WTC11 (cell line): Measurements from ENCODE around the gene FAU. TPM values are rescaled to one million over a fixed set of nuclear protein-coding genes. Genes with fewer than 3 reads are reported as not detected.

Experiments used
- ATAC-seq: fragments of 200-7000 bp; cut with Tn5 transposase; 2 replicates; pipeline ENCODE4 v1.10.0; 2021; ENCODE audit warnings: mild to moderate bottlenecking, moderate library complexity
- CTCF ChIA-PET: fragments of 300-600 bp; sonication (Branson Sonifier 250); formaldehyde crosslinking; loops from one replicate; lab custom pipeline; 2021; ENCODE audit warnings: antibody characterized with exemption; lab: Charles Lee
- POLR2A ChIA-PET: fragments of 350-600 bp; sonication (Branson Sonifier 250); formaldehyde crosslinking; loops from one replicate; lab custom pipeline; 2021; ENCODE audit warnings: antibody characterized with exemption; lab: Charles Lee
- DNase-seq: peaks from one replicate; pipeline ENCODE4 v3.0.0; 2021; ENCODE audit warnings: low spot score
- H3K27ac Mint-ChIP-seq: 2 replicates; pipeline ENCODE4 v1.8.0; 2021; ENCODE audit warnings: mixed read lengths
- H3K27me3 Mint-ChIP-seq: 2 replicates; pipeline ENCODE4 v1.8.0; 2021; ENCODE audit warnings: low read depth, mild to moderate bottlenecking, moderate library complexity, mixed read lengths
- H3K36me3 Mint-ChIP-seq: 2 replicates; pipeline ENCODE4 v1.8.0; 2021; ENCODE audit warnings: mixed read lengths
- H3K4me1 Mint-ChIP-seq: 2 replicates; pipeline ENCODE4 v1.8.0; 2022; ENCODE audit warnings: mixed read lengths
- H3K4me3 Mint-ChIP-seq: 2 replicates; pipeline ENCODE4 v1.8.0; 2021; ENCODE audit warnings: mild to moderate bottlenecking, moderate library complexity, mixed read lengths
- H3K9me3 Mint-ChIP-seq: 2 replicates; pipeline ENCODE4 v1.8.0; 2021; ENCODE audit warnings: mixed read lengths
- ATF6 ChIP-seq: sonication (generic); formaldehyde crosslinking; IDR thresholded peaks from 2 replicates; pipeline ENCODE4 v1.8.1; 2023; ENCODE audit warnings: mild to moderate bottlenecking, missing genetic modification reagents
- CREB1 ChIP-seq: sonication (generic); formaldehyde crosslinking; IDR thresholded peaks from 2 replicates; pipeline ENCODE4 v1.8.0; 2023; ENCODE audit warnings: mild to moderate bottlenecking, missing genetic modification reagents
- ELF4 ChIP-seq: sonication (generic); formaldehyde crosslinking; IDR thresholded peaks from 2 replicates; pipeline ENCODE4 v1.8.1; 2022; ENCODE audit warnings: low read depth, mild to moderate bottlenecking, moderate library complexity, missing genetic modification reagents
- FOXK1 ChIP-seq: sonication (generic); formaldehyde crosslinking; IDR thresholded peaks from 2 replicates; pipeline ENCODE4 v1.8.0; 2022; ENCODE audit warnings: mild to moderate bottlenecking, moderate library complexity, missing genetic modification reagents
- IRF2 ChIP-seq: sonication (generic); formaldehyde crosslinking; IDR thresholded peaks from 2 replicates; pipeline ENCODE4 v1.8.0; 2022; ENCODE audit warnings: low read depth, missing genetic modification reagents, borderline replicate concordance
- NR1H2 ChIP-seq: sonication (generic); formaldehyde crosslinking; IDR thresholded peaks from 2 replicates; pipeline ENCODE4 v1.9.0; 2021; ENCODE audit warnings: mild to moderate bottlenecking, moderate library complexity, missing genetic modification reagents
- NR2C2 ChIP-seq: sonication (generic); formaldehyde crosslinking; IDR thresholded peaks from 2 replicates; pipeline ENCODE4 v1.8.0; 2022; ENCODE audit warnings: mild to moderate bottlenecking, missing genetic modification reagents
- ZBTB21 ChIP-seq: sonication (generic); formaldehyde crosslinking; IDR thresholded peaks from 2 replicates; pipeline ENCODE4 v1.8.1; 2023; ENCODE audit warnings: mild to moderate bottlenecking, missing genetic modification reagents, borderline replicate concordance
- ZNF121 ChIP-seq: sonication (generic); formaldehyde crosslinking; IDR thresholded peaks from 2 replicates; pipeline ENCODE4 v1.8.0; 2023; ENCODE audit warnings: missing genetic modification reagents
- ZNF138 ChIP-seq: sonication (generic); formaldehyde crosslinking; conservative IDR thresholded peaks from 2 replicates; pipeline ENCODE4 v1.8.1; 2022; ENCODE audit warnings: mild to moderate bottlenecking, moderate library complexity, missing genetic modification reagents
- ZNF512 ChIP-seq: sonication (generic); formaldehyde crosslinking; IDR thresholded peaks from 2 replicates; pipeline ENCODE4 v1.8.1; 2022; ENCODE audit warnings: missing genetic modification reagents, borderline replicate concordance
- ZNF671 ChIP-seq: fragments of 250-450 bp; sonication (Bioruptor Pico); IDR thresholded peaks from 2 replicates; pipeline ENCODE4 v1.8.0; 2021; ENCODE audit warnings: mild to moderate bottlenecking
- total RNA-seq: library from RNA; stranded (reverse); gene quantifications from 3 replicates; pipeline ENCODE4 v1.2.3, GENCODE V29; 2021
- TF ChIP-seq, protein P1 (sequence below): fragments of 250-450 bp; sonication (Bioruptor Pico); conservative IDR thresholded peaks from 2 replicates; pipeline ENCODE4 v1.9.0; 2021; ENCODE audit warnings: mild to moderate bottlenecking
- TF ChIP-seq, protein P2 (sequence below): sonication (generic); formaldehyde crosslinking; IDR thresholded peaks from 2 replicates; pipeline ENCODE4 v1.8.1; 2022; ENCODE audit warnings: low read depth, mild to moderate bottlenecking, moderate library complexity, missing genetic modification reagents, borderline replicate concordance
- TF ChIP-seq, protein P3 (sequence below): sonication (generic); formaldehyde crosslinking; conservative IDR thresholded peaks from 2 replicates; pipeline ENCODE4 v1.8.1; 2022; ENCODE audit warnings: mild to moderate bottlenecking, missing genetic modification reagents
- TF ChIP-seq, protein P4 (sequence below): fragments of 250-450 bp; sonication (Bioruptor Pico); IDR thresholded peaks from 2 replicates; pipeline ENCODE4 v1.9.0; 2021; ENCODE audit warnings: mild to moderate bottlenecking
- TF ChIP-seq, protein P5 (sequence below): sonication (generic); formaldehyde crosslinking; IDR thresholded peaks from 2 replicates; pipeline ENCODE4 v1.8.0; 2023; ENCODE audit warnings: missing genetic modification reagents

The FAU gene
- total RNA-seq, 1 experiment from 2014 or later: 991 TPM

- ATAC-seq (no peak), DNase-seq (no peak)
- TF ChIP-seq ATF6 (CRISPR knock-in tag) (no peak), NR2C2 (CRISPR knock-in tag) (no peak), ZBTB21 (no peak), FOXK1 (no peak), ELF4 (CRISPR knock-in tag) (no peak), ZNF512 (CRISPR knock-in tag) (no peak), ZNF671 (CRISPR knock-in tag) (no peak), ZNF138 (CRISPR knock-in tag) (no peak), IRF2 (no peak), ZNF121 (no peak), CREB1 (CRISPR knock-in tag) (no peak), NR1H2 (CRISPR knock-in tag) (no peak)
- TF ChIP-seq, protein P1, sequence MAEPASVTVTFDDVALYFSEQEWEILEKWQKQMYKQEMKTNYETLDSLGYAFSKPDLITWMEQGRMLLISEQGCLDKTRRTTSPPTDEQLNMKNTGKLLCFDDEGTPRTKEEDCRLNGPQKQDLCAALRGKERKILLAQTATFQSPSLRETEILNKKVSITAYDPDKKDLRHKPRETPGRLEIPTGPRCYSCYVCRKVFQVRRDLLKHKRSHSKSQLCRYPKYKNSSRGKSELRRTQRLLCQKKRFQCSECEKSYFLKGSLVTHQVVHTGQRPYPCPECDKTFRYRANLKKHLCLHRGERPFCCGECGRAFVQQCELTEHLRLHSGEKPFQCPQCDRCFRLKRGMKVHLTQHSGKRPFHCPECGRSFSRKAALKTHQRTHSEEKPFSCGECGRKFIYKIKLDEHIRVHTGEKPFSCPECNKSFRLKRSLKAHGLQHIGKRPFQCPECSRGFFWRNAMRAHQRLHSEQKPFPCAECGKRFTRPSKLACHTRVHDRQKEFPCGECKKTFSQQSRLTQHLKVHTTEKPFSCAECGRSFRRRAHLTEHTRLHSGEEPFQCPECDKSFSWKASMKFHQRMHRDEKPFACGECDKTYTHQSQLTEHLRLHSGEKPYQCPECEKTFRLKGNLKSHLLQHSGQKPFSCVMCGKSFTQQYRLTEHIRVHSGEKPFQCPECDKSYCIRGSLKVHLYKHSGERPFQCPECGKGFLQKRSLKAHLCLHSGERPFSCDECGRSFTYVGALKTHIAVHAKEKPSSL (CRISPR knock-in tag): no peak
- TF ChIP-seq, protein P2, sequence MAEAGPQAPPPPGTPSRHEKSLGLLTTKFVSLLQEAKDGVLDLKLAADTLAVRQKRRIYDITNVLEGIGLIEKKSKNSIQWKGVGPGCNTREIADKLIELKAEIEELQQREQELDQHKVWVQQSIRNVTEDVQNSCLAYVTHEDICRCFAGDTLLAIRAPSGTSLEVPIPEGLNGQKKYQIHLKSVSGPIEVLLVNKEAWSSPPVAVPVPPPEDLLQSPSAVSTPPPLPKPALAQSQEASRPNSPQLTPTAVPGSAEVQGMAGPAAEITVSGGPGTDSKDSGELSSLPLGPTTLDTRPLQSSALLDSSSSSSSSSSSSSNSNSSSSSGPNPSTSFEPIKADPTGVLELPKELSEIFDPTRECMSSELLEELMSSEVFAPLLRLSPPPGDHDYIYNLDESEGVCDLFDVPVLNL (CRISPR knock-in tag): no peak
- TF ChIP-seq, protein P3, sequence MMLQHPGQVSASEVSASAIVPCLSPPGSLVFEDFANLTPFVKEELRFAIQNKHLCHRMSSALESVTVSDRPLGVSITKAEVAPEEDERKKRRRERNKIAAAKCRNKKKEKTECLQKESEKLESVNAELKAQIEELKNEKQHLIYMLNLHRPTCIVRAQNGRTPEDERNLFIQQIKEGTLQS (CRISPR knock-in tag): no peak
- TF ChIP-seq, protein P4, sequence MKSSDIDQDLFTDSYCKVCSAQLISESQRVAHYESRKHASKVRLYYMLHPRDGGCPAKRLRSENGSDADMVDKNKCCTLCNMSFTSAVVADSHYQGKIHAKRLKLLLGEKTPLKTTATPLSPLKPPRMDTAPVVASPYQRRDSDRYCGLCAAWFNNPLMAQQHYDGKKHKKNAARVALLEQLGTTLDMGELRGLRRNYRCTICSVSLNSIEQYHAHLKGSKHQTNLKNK (CRISPR knock-in tag): no peak
- TF ChIP-seq, protein P5, sequence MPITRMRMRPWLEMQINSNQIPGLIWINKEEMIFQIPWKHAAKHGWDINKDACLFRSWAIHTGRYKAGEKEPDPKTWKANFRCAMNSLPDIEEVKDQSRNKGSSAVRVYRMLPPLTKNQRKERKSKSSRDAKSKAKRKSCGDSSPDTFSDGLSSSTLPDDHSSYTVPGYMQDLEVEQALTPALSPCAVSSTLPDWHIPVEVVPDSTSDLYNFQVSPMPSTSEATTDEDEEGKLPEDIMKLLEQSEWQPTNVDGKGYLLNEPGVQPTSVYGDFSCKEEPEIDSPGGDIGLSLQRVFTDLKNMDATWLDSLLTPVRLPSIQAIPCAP (CRISPR knock-in tag): no peak
- H3K9me3 Mint-ChIP-seq: no peaks in the 10 kb centered on the region
- H3K4me1 Mint-ChIP-seq: peaks cover 17% of the 10 kb centered on the region
- H3K27me3 Mint-ChIP-seq: no peaks in the 10 kb centered on the region
- ChIA-PET POLR2A (interaction anchor here (0.5 to 2.1 kb wide), 3 partner anchors 13 to 88 kb away, joined by 3 to 9 read pairs (median 6); partner anchors contain the start of genes FAU, MRPL49 and VPS51), CTCF (interaction anchor here (0.5 to 4.8 kb wide), 38 partner anchors 11 to 701 kb away, joined by 3 to 104 read pairs (median 6); partner anchors contain the start of genes ARL2, BATF2, CAPN1 and CDCA5)
- H3K36me3 Mint-ChIP-seq: peaks cover 3% of the 10 kb centered on the region; the same call in 1 of the 2 replicates
- H3K27ac Mint-ChIP-seq: no peak overlapping the region
- no peak overlapping the region for H3K4me3 Mint-ChIP-seq
Observed at GRCh38 chr11:65109231-65110198, 12.4 kb downstream of the FAU start.
